GM12878 (cell line): ENCODE results near the gene IMPG2.
A peak's percentile ranks its signal among the peaks of the same experiment; 100 is the strongest.

Source experiments
- ASH2L ChIP-seq: fragments of 300-600, 200-600 bp; sonication (generic); IDR thresholded peaks from 2 replicates; pipeline ENCODE4 v1.6.1; 2017; ENCODE audit warnings: low read depth, mild to moderate bottlenecking, borderline replicate concordance
- ATF2 ChIP-seq: IDR thresholded peaks from 2 replicates; pipeline ENCODE4 v1.6.1; 2012; ENCODE audit warnings: low read length, inconsistent platforms
- CHD2 ChIP-seq: IDR thresholded peaks from 2 replicates; pipeline ENCODE4 v1.6.1; 2011; ENCODE audit warnings: low read depth, low read length, improper control_type of control experiment, borderline replicate concordance
- CTCF ChIP-seq, 3 experiments: IDR thresholded peaks in 2 of 3; conservative IDR thresholded peaks in 1 of 3; 2 replicates each; pipeline ENCODE4 v1.5.1; 2011; ENCODE audit warnings: low read depth in 3 of 3, low read length in 3 of 3, mild to moderate bottlenecking in 3 of 3, control low read depth in 2 of 3, moderate library complexity in 2 of 3, inconsistent platforms in 1 of 3, mixed read lengths in 1 of 3; ENCODE audit not compliant: control insufficient read depth in 2 of 3, insufficient read depth in 1 of 3; ENCODE audit errors: extremely low read depth in 1 of 3
- DPF2 ChIP-seq: fragments of 450-650 bp; IDR thresholded peaks from 2 replicates; pipeline ENCODE4 v1.6.1; 2017; ENCODE audit warnings: mild to moderate bottlenecking
- EZH2 ChIP-seq: IDR thresholded peaks from 2 replicates; pipeline ENCODE4 v1.6.1; 2012; ENCODE audit warnings: low read depth, mild to moderate bottlenecking, control low read depth, inconsistent platforms, low read length, borderline replicate concordance; ENCODE audit not compliant: control insufficient read depth
- GABPA ChIP-seq: IDR thresholded peaks from 2 replicates; pipeline ENCODE4 v1.6.1; 2014; ENCODE audit warnings: antibody characterized with exemption, low read depth, mild to moderate bottlenecking, inconsistent platforms
- MTA2 ChIP-seq: fragments of 450-650 bp; IDR thresholded peaks from 2 replicates; pipeline ENCODE4 v1.6.1; 2016; ENCODE audit warnings: low read depth, mild to moderate bottlenecking, moderate library complexity
- POLR2A ChIP-seq: IDR thresholded peaks from 2 replicates; pipeline ENCODE4 v1.6.1; 2011; ENCODE audit warnings: low read depth, mild to moderate bottlenecking, low read length
- REST ChIP-seq: IDR thresholded peaks from 2 replicates; pipeline ENCODE4 v1.6.1; 2012; ENCODE audit warnings: mild to moderate bottlenecking, low read depth, low read length
- SIN3A ChIP-seq: IDR thresholded peaks from 2 replicates; pipeline ENCODE4 v1.6.1; 2012; ENCODE audit warnings: low read depth, low read length, improper control_type of control experiment

GRCh38 chr3:101229681-101230080, 90.7 kb downstream of the IMPG2 start:
- no peak for TF ChIP-seq REST
- no peak for TF ChIP-seq CHD2
- peak in 1 of 3 experiments; percentile 15; a peak in 1 of 6 replicates for TF ChIP-seq CTCF (IDR thresholded peaks at IDR 0.05 in 2 of 3, conservative IDR thresholded peaks at IDR 0.05 in 1 of 3; ENCODE audit: control insufficient read depth in 2 of 3, extremely low read depth in 1 of 3, insufficient read depth in 1 of 3, low read depth in 3 of 3, low read length in 3 of 3)
- TF ChIP-seq GABPA = no peak
- no peak for TF ChIP-seq ASH2L
- TF ChIP-seq EZH2 = no peak
- no peak for TF ChIP-seq DPF2
- TF ChIP-seq POLR2A = no peak
- no peak for TF ChIP-seq SIN3A
- TF ChIP-seq ATF2 = no peak
- TF ChIP-seq MTA2 = no peak
